HL-60 (cell line): Measurements from ENCODE around the gene SMYD1.

Experiments used
- DNase-seq, 2 experiments: peaks; one replicate each; pipeline ENCODE4 v3.0.0-alpha.2; 2010 to 2020; ENCODE audit warnings: low read depth in 1 of 2, low spot score in 1 of 2
- H3K27ac ChIP-seq: fragments of 250-450 bp; sonication (Bioruptor Pico); replicated peaks from 2 replicates; pipeline ENCODE4 v1.5.1; 2020; ENCODE audit warnings: mild to moderate bottlenecking, moderate library complexity
- H3K27me3 ChIP-seq: fragments of 250-450 bp; sonication (Bioruptor Pico); 2 replicates; pipeline ENCODE4 v1.5.1; 2021; ENCODE audit warnings: mild to moderate bottlenecking, moderate library complexity; ENCODE audit not compliant: insufficient read depth, poor library complexity, severe bottlenecking
- H3K4me3 ChIP-seq: replicated peaks from 2 replicates; pipeline ENCODE4 v1.5.1; 2011; ENCODE audit warnings: mild to moderate bottlenecking, control low read depth, low read length; ENCODE audit not compliant: insufficient read depth
- CTCF ChIP-seq: IDR thresholded peaks from one replicate; pipeline ENCODE4 v1.5.1; 2011; ENCODE audit warnings: low read length, control low read depth, inconsistent platforms; ENCODE audit not compliant: insufficient read depth
- GABPA ChIP-seq: IDR thresholded peaks from 2 replicates; pipeline ENCODE4 v1.6.1; 2012; ENCODE audit warnings: low read depth
- POLR2AphosphoS5 ChIP-seq: IDR thresholded peaks from 2 replicates; pipeline ENCODE4 v1.6.1; 2012; ENCODE audit warnings: low read depth
- REST ChIP-seq: IDR thresholded peaks from 2 replicates; pipeline ENCODE4 v1.6.1; 2012; ENCODE audit warnings: low read depth; ENCODE audit not compliant: insufficient replicate concordance
- SPI1 ChIP-seq: IDR thresholded peaks from 2 replicates; pipeline ENCODE4 v1.6.1; 2012; ENCODE audit warnings: low read depth, mild to moderate bottlenecking, borderline replicate concordance

The SMYD1 gene

GRCh38 chr2:88087073-88087472, 19.4 kb downstream of the SMYD1 start:
- no peak overlapping the region for H3K4me3 ChIP-seq
- DNase-seq = no peak
- no peak overlapping the region for H3K27ac ChIP-seq
- TF ChIP-seq SPI1 (no peak), GABPA (no peak), POLR2AphosphoS5 (no peak), CTCF (no peak), REST (no peak)
- no peaks in the 10 kb centered on the region for H3K27me3 ChIP-seq

DNA sequence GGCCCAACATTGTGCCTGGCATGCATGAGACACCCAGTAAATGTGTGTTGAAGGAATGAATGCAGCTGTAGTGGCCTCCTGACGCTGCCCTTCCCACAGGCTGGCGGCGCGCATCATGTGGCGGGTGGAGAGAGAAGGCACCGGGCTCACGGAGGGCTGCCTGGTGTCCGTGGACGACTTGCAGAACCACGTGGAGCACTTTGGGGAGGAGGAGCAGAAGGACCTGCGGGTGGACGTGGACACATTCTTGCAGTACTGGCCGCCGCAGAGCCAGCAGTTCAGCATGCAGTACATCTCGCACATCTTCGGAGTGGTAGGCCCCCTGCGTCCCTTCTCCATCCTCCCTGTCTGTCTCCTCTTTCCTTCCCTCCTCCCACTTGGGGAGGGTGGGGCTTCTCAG, 20.1 kb downstream of the SMYD1 start:
- no peak for DNase-seq
- no peaks in the 10 kb centered on the region for H3K27me3 ChIP-seq
- H3K4me3 ChIP-seq = no peak overlapping the region
- no peak overlapping the region for H3K27ac ChIP-seq
- TF ChIP-seq POLR2AphosphoS5 = no peak
- TF ChIP-seq REST = no peak
- TF ChIP-seq CTCF = no peak
- no peak for TF ChIP-seq SPI1
- no peak for TF ChIP-seq GABPA

- no peak for DNase-seq
- no peak for TF ChIP-seq SPI1
- TF ChIP-seq CTCF = no peak
- no peak for TF ChIP-seq GABPA
- no peak for TF ChIP-seq REST
- no peak for TF ChIP-seq POLR2AphosphoS5
- Histone ChIP-seq H3K27me3 (no peaks in the 10 kb centered on the region), H3K27ac (no peak overlapping the region), H3K4me3 (no peak overlapping the region)
These were observed 21.4 kb downstream of the SMYD1 start for GRCh38 chr2:88088999-88089398.
